Pancreas (tissue), 10 donors: ENCODE data around the gene ZNF581. TPM values are rescaled to one million over a fixed set of nuclear protein-coding genes. Genes with fewer than 3 reads are reported as not detected.

Experiments
- ATAC-seq, 4 donors: fragments of 200-7000 bp; cut with Tn5 transposase; one replicate each; pipeline versions ENCODE4 v1.8.0 to v1.9.1; 2020; ENCODE audit warnings: mild to moderate bottlenecking in 4 of 4, moderate library complexity in 4 of 4
- DNase-seq, 6 donors: peaks; one replicate each; pipeline ENCODE4 v3.0.0-alpha.2; 2020
- FAIRE-seq: peaks from 2 replicates; lab custom pipeline; 2012; peaks lifted over from hg19 to GRCh38; lab: Jason Lieb, UNC
- H3K27ac ChIP-seq, 4 donors: fragments of 200-600 bp; sonication (generic); 1 replicate in 3 of 4; 2 replicates in 1 of 4; pipeline versions ENCODE4 v1.5.0 to v1.8.0; 2020
- H3K27me3 ChIP-seq, 4 donors: fragments of 200-600 bp; one replicate each; pipeline ENCODE4 v1.8.0; 2021
- H3K36me3 ChIP-seq, 3 donors: fragments of 200-600 bp; sonication (generic) in 1 of 3; one replicate each; pipeline versions ENCODE4 v1.5.0 to v1.8.0; 2020 to 2021
- H3K4me1 ChIP-seq, 3 donors: fragments of 200-600 bp; one replicate each; pipeline ENCODE4 v1.8.0; 2021
- H3K4me3 ChIP-seq, 4 donors: fragments of 200-600 bp; sonication (generic) in 2 of 4; one replicate each; pipeline versions ENCODE4 v1.5.0 to v1.8.0; 2020 to 2021
- H3K9me3 ChIP-seq, 4 donors: fragments of 200-600 bp; one replicate each; pipeline ENCODE4 v1.8.0; 2021
- WGBS, 2 donors: extraction: QIAGEN DNeasy Blood & Tissue Kit; methylation state at CpG; one replicate each; pipeline ENCODE4 v1.1.7; 2013; 5-methylcytosine and 5-hydroxymethylcytosine counted together
- intact Hi-C, 3 donors: fragments of 100-400 bp; cut with DNase I; formaldehyde crosslinking; loops; one replicate each; pipeline versions ENCODE4 v1.11.1 to v1.14.2; 2022
- polyA plus RNA-seq, 2 donors: library from polyadenylated mRNA; stranded (reverse); fragments of 200-250 nt; gene quantifications; one replicate each; pipeline ENCODE4 v1.2.3, GENCODE V29; 2013
- total RNA-seq, 6 donors: library from RNA; stranded (reverse); fragmentation: NEBNext Ultra II Directional in 4 of 6; extraction: Animal tissue kit (Norgen Biotek cat#: 25700) in 4 of 6; gene quantifications; one replicate each; pipeline versions ENCODE4 v1.2.1 to v1.2.4, GENCODE V29; 2021 to 2023
- TF ChIP-seq, protein P1 (sequence below), 4 donors: fragments of 200-600 bp; sonication (generic) in 3 of 4; IDR thresholded peaks; one replicate each; pipeline versions ENCODE4 v1.5.0 to v1.8.0; 2021; ENCODE audit warnings: antibody characterized with exemption in 4 of 4
- donor health status: healthy with polysubstance abuse.
- donor health status: DM: no; HTN: no; CAD: no; lungs with moderate emphysema.
- donor health status: DM: no; HTN: no; CAD: no.
- donor health status: control.
- donor health status: control.
- donor health status: Bipolar disorder and iron deficiency.
- donor health status: DM: yes; HTN: yes; CAD: no.
- donor health status: DM: no; HTN: no; CAD: no.
- donor health status: DM: no; HTN: no; CAD: no.
- donor health status: DM: yes; HTN: yes; CAD: no.

ZNF581 gene
- total and polyA plus RNA-seq, 8 donors = 12.9 to 23.2 (median 15.2) TPM

DNA sequence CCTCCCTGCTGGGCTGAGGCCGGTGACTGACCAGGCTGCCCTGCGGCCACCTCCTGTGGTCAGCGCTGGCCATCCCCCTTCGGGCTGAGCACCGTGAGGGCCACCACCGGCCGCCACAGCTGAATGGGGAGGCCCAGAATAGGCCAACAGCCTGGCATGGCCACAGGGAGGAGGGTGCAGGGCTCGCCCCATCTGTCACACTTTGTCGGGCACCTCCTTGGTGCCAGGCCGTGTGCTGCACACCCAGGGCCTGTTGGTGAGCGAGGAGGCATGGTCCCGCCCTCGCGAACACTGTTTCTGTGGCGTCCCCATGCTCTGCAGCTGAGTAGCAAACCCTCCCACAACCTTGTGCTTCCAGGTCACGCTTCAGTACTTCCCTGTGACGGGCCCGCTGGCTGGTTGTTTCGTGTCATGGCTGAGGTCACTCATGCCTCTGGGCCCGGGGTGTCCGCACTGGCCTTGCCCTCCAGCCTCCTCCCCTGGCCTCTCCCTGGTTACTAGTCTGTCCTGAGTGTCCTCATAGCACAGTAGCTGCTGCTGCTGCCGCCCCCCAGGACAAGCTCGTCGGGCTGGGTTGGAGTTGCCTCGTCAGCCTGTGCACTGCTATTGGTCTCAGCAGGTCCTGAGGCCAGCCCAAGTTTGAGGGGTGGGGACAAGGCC is 46.8 kb downstream of the ZNF581 start:
- Histone ChIP-seq H3K27ac (no peak overlapping the region), H3K9me3 (no peaks in the 10 kb centered on the region), H3K36me3 (peaks cover 4 to 63% (median 52%) of the 10 kb centered on the region in 3 donors), H3K4me3 (no peak overlapping the region), H3K4me1 (peaks cover under 1 to 4% (median 3%) of the 10 kb centered on the region in 3 donors), H3K27me3 (no peaks in the 10 kb centered on the region)
- ATAC-seq (no peak), DNase-seq (peak in 2 of 6 donors; percentile 43 to 77), FAIRE-seq (no peak)
- 95 to 96% methylated on average over 25 of the region's 25 CpGs for WGBS, 2 donors
- TF ChIP-seq, protein P1, sequence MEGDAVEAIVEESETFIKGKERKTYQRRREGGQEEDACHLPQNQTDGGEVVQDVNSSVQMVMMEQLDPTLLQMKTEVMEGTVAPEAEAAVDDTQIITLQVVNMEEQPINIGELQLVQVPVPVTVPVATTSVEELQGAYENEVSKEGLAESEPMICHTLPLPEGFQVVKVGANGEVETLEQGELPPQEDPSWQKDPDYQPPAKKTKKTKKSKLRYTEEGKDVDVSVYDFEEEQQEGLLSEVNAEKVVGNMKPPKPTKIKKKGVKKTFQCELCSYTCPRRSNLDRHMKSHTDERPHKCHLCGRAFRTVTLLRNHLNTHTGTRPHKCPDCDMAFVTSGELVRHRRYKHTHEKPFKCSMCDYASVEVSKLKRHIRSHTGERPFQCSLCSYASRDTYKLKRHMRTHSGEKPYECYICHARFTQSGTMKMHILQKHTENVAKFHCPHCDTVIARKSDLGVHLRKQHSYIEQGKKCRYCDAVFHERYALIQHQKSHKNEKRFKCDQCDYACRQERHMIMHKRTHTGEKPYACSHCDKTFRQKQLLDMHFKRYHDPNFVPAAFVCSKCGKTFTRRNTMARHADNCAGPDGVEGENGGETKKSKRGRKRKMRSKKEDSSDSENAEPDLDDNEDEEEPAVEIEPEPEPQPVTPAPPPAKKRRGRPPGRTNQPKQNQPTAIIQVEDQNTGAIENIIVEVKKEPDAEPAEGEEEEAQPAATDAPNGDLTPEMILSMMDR (IDR thresholded peaks at IDR 0.05) = no peak
- intact Hi-C loops = loop anchor here in 1 of 3 donors (10.0 kb wide), 1 partner anchor 125 kb away; no protein-coding TSS in a partner anchor

DNA sequence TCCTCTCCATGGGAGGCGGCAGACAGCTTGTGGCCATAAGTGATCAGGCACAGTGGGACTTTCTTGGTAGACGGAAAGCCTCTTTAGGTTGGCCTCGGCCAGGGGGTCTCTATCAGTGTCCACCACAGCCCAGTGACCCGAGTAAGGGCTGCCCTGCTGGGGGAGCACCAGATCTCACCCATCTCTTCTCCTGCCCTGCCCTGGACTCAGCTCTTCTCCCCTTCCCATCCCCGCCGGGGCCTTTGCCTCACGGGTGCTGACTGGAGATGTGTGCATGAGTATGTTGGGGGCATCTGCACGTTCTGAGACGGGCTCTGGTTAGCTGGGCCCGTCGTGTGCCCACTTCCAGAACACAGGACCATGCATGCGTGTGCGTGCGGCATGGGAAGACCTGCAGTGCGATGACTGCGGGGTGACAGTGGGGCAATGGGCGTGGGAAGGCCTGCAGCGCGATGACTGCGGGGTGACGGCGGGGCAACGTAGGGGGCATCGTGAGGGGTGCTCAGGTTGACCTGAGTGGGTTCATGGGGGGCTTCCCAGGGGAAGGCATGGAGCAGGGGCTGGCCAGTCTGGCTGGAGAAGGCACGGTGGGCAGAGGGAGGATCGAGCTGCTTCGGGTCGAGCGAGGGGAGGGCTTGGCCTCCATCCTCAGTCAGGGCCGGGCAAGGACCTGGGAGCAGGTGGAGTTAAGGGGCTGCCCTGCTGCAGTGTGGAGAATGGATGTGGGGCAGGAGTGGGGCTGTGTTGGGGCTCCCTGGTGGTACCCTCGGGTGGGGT is 47.5 kb downstream of the ZNF581 start:
- TF ChIP-seq, protein P1 (IDR thresholded peaks at IDR 0.05) = no peak
- WGBS, 2 donors = 94 to 96% methylated on average over 31 of the region's 31 CpGs
- Histone ChIP-seq H3K27ac (no peak overlapping the region), H3K9me3 (no peaks in the 10 kb centered on the region), H3K27me3 (no peaks in the 10 kb centered on the region), H3K4me1 (no peaks in the 10 kb centered on the region), H3K36me3 (peaks cover 6 to 64% (median 51%) of the 10 kb centered on the region in 3 donors), H3K4me3 (no peak overlapping the region)
- intact Hi-C loops = loop anchor here in 1 of 3 donors (10.0 kb wide), 1 partner anchor 124 kb away; no protein-coding TSS in a partner anchor
- ATAC-seq (no peak), DNase-seq (peak in 2 of 6 donors; percentile 44 to 63), FAIRE-seq (no peak)

DNA sequence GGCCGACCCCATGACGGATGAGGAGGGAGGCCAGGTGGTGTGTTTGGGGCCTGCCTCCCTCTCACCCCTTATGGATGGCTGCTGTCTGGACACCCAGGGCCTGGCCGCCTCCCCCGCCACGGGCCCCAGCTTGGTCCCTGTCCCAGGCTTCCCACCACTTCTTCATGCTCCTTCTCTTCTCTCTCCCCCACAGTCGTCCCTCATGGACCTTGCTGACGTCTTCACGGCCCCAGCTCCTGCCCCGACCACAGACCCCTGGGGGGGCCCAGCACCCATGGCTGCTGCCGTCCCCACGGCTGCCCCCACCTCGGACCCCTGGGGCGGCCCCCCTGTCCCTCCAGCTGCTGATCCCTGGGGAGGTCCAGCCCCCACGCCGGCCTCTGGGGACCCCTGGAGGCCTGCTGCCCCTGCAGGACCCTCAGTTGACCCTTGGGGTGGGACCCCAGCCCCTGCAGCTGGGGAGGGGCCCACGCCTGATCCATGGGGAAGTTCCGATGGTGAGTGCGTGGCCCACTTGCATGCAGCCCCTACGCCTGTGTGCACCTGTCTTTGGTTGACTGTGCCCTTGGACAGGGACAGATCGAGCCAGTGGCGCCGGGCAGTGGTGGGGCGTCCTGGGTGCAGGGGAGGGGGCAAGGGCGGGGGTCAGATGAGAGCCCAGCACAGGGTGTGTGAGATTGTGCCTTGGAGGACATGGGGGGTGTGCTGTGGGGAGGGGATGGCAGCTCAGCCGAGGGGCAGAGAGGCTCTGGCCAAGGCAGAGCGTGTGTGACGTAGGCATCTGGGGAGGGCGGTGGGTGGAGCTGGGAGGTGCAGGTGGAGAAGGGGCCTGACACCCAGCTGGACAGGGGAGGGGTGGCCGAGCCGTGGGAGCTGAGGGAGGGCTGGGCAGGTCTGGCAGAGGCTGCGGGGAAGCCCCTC is 48.4 kb downstream of the ZNF581 start:
- no peaks in the 10 kb centered on the region for H3K27me3 ChIP-seq
- FAIRE-seq = no peak
- intact Hi-C loops = loop anchor here in 1 of 3 donors (10.0 kb wide), 1 partner anchor 123 kb away; no protein-coding TSS in a partner anchor
- no peaks in the 10 kb centered on the region for H3K4me1 ChIP-seq
- 94% methylated on average over 27 to 31 of the region's 31 CpGs for WGBS, 2 donors
- no peak for ATAC-seq
- no peak overlapping the region for H3K27ac ChIP-seq
- peaks cover 9 to 72% (median 55%) of the 10 kb centered on the region in 3 donors for H3K36me3 ChIP-seq
- H3K9me3 ChIP-seq = no peaks in the 10 kb centered on the region
- H3K4me3 ChIP-seq = no peak overlapping the region
- TF ChIP-seq, protein P1 (IDR thresholded peaks at IDR 0.05) = no peak
- peak in 2 of 6 donors; percentile 46 to 72 for DNase-seq

DNA sequence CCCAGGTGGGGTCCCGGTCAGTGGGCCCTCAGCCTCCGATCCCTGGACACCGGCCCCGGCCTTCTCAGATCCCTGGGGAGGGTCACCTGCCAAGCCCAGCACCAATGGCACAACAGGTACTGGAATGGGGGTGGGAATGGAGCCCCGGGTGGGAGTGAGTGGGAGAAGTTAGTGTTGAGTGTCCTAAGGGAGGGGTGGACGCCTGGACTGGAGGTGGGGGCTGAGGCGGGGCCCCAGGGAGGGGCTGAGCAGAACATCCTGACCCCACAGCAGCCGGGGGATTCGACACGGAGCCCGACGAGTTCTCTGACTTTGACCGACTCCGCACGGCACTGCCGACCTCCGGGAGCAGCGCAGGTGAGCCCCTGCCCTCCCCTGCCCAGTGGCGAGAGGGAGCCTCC is 49.2 kb downstream of the ZNF581 start:
- H3K4me3 ChIP-seq = no peak overlapping the region
- no peak for FAIRE-seq
- no peak for ATAC-seq
- TF ChIP-seq, protein P1 (IDR thresholded peaks at IDR 0.05) = no peak
- H3K27me3 ChIP-seq = no peaks in the 10 kb centered on the region
- WGBS, 2 donors = 91 to 92% methylated on average over 18 to 19 of the region's 19 CpGs
- DNase-seq = peak in 1 of 6 donors; percentile 74
- intact Hi-C loops = loop anchor here in 1 of 3 donors (10.0 kb wide), 1 partner anchor 122 kb away; no protein-coding TSS in a partner anchor
- H3K27ac ChIP-seq = no peak overlapping the region
- no peaks in the 10 kb centered on the region for H3K4me1 ChIP-seq
- H3K36me3 ChIP-seq = peaks cover 9 to 74% (median 55%) of the 10 kb centered on the region in 3 donors
- no peaks in the 10 kb centered on the region for H3K9me3 ChIP-seq
